A673 (cell line): ENCODE measurements around the gene DLG2. TPM values are rescaled to one million over a fixed set of nuclear protein-coding genes. Genes with fewer than 3 reads are reported as not detected.
"Not testable (repeated sequence)": the region's sequence is repeated elsewhere in the genome, so short reads cannot be mapped to it uniquely, and the experiment has no call there.

Source experiments
- BruUV-seq: library from RNA; stranded (reverse); fragments of 400-500 nt; replicated peaks from 2 replicates; lab custom pipeline; 2021; lab: Mats Ljungman, UMichigan
- CTCF ChIA-PET: fragments of 300-600 bp; sonication (Branson Sonifier 250); formaldehyde crosslinking; loops from one replicate; lab custom pipeline; 2022; ENCODE audit warnings: antibody characterized with exemption; lab: Charles Lee
- POLR2A ChIA-PET: fragments of 300-600 bp; sonication (Branson Sonifier 250); formaldehyde crosslinking; loops from one replicate; lab custom pipeline; 2022; ENCODE audit warnings: antibody characterized with exemption; ENCODE audit not compliant: low non-redundant PET; lab: Charles Lee
- DNase-seq: peaks from one replicate; pipeline ENCODE4 v3.0.0-alpha.2; 2015; ENCODE audit warnings: low spot score
- H3K27ac ChIP-seq: fragments of 200-600 bp; sonication (generic); 2 replicates; pipeline ENCODE4 v1.5.1; 2016; ENCODE audit warnings: mixed run types, low read depth, mild to moderate bottlenecking, mixed read lengths, antibody characterized with exemption, low read length; ENCODE audit not compliant: poor library complexity, severe bottlenecking
- H3K27me3 ChIP-seq: fragments of 200-600 bp; sonication (generic); replicated peaks from 2 replicates; pipeline ENCODE4 v1.6.1; 2017; ENCODE audit warnings: mixed run types, low read depth, mild to moderate bottlenecking, mixed read lengths, antibody characterized with exemption, low read length; ENCODE audit not compliant: insufficient read depth, poor library complexity
- H3K36me3 ChIP-seq: fragments of 200-600 bp; sonication (generic); 2 replicates; pipeline ENCODE4 v1.6.1; 2016; ENCODE audit warnings: mixed run types, mild to moderate bottlenecking, mixed read lengths, antibody characterized with exemption, low read length; ENCODE audit not compliant: insufficient read depth, poor library complexity, severe bottlenecking
- H3K4me1 ChIP-seq: fragments of 200-600 bp; sonication (generic); 2 replicates; pipeline ENCODE4 v1.6.1; 2017; ENCODE audit warnings: mixed run types, mild to moderate bottlenecking, mixed read lengths, antibody characterized with exemption, low read length; ENCODE audit not compliant: insufficient read depth, poor library complexity, severe bottlenecking
- H3K4me3 ChIP-seq: fragments of 200-600 bp; sonication (generic); 2 replicates; pipeline ENCODE4 v1.5.1; 2016; ENCODE audit warnings: low read depth, mixed run types, mild to moderate bottlenecking, mixed read lengths, low read length; ENCODE audit not compliant: poor library complexity, severe bottlenecking
- H3K9me3 ChIP-seq: fragments of 200-600 bp; sonication (generic); 2 replicates; pipeline ENCODE4 v1.6.1; 2016; ENCODE audit warnings: mixed run types, low read depth, mild to moderate bottlenecking, mixed read lengths, antibody characterized with exemption, low read length; ENCODE audit not compliant: poor library complexity, severe bottlenecking
- CTCF ChIP-seq: fragments of 300-800, 200-600 bp; sonication (generic); conservative IDR thresholded peaks from 2 replicates; pipeline ENCODE4 v1.5.1; 2017; ENCODE audit warnings: low read depth, mild to moderate bottlenecking, antibody characterized with exemption, low read length, moderate library complexity, mixed read lengths
- EZH2 ChIP-seq: fragments of 200-600 bp; sonication (generic); IDR thresholded peaks from 2 replicates; pipeline ENCODE4 v1.6.1; 2017; ENCODE audit warnings: borderline replicate concordance, low read depth, mild to moderate bottlenecking, mixed read lengths, antibody characterized with exemption, low read length; ENCODE audit not compliant: poor library complexity, severe bottlenecking
- intact Hi-C: fragments of 100-400 bp; cut with micrococcal nuclease; formaldehyde crosslinking; loops from one replicate; pipeline ENCODE4 v1.10.0; 2022; ENCODE audit not compliant: unreplicated experiment
- total RNA-seq: library from RNA; stranded (reverse); gene quantifications from 2 replicates; pipeline ENCODE4 v1.2.3, GENCODE V29; 2021

DLG2 gene
- total RNA-seq, 1 experiment from 2014 or later, result 277 TPM

- ChIA-PET CTCF (no interaction called here), POLR2A (no interaction called here)
- no peaks in the 10 kb centered on the region for H3K4me1 ChIP-seq
- no peak for TF ChIP-seq EZH2
- no peak for TF ChIP-seq CTCF
- DNase-seq, result no peak
- intact Hi-C loops, result no loop called here
- H3K27me3 ChIP-seq, result no peaks in the 10 kb centered on the region
- no peaks in the 10 kb centered on the region for H3K36me3 ChIP-seq
- BruUV-seq, result no TSS peak
- no peak overlapping the region for H3K4me3 ChIP-seq
- H3K27ac ChIP-seq, result no peak overlapping the region
- no peaks in the 10 kb centered on the region for H3K9me3 ChIP-seq
Observed at GRCh38 chr11:83436855-83437254, 2190.3 kb downstream of the DLG2 start.

GRCh38 chr11:83434812-83435211 lies 2192.3 kb downstream of the DLG2 start:
- H3K27ac ChIP-seq, H3K27me3 ChIP-seq, BruUV-seq, H3K9me3 ChIP-seq, H3K4me1 ChIP-seq, H3K4me3 ChIP-seq, intact Hi-C loops, CTCF ChIA-PET, POLR2A ChIA-PET, H3K36me3 ChIP-seq, DNase-seq: not testable (repeated sequence)

- POLR2A ChIA-PET, result no interaction called here
- no peak for DNase-seq
- no peak for TF ChIP-seq EZH2
- TF ChIP-seq CTCF, result no peak
- intact Hi-C loops, result no loop called here
- peaks cover 21% of the 10 kb centered on the region for H3K4me1 ChIP-seq
- no peak overlapping the region for H3K4me3 ChIP-seq
- CTCF ChIA-PET, result no interaction called here
- H3K36me3 ChIP-seq, result no peaks in the 10 kb centered on the region
- H3K27me3 ChIP-seq, result no peaks in the 10 kb centered on the region
- no peak overlapping the region for H3K27ac ChIP-seq
- no TSS peak for BruUV-seq
- H3K9me3 ChIP-seq, result no peaks in the 10 kb centered on the region
Observed at GRCh38 chr11:83427943-83428342, 2199.2 kb downstream of the DLG2 start.

GRCh38 chr11:83427501-83427900 lies 2199.6 kb downstream of the DLG2 start:
- no TSS peak for BruUV-seq
- Histone ChIP-seq H3K27ac (no peak overlapping the region), H3K4me3 (no peak overlapping the region), H3K9me3 (no peaks in the 10 kb centered on the region), H3K4me1 (peaks cover 21% of the 10 kb centered on the region), H3K36me3 (no peaks in the 10 kb centered on the region), H3K27me3 (no peaks in the 10 kb centered on the region)
- CTCF ChIA-PET, result no interaction called here
- intact Hi-C loops, result no loop called here
- POLR2A ChIA-PET, result no interaction called here
- no peak for DNase-seq
- TF ChIP-seq CTCF, result no peak
- no peak for TF ChIP-seq EZH2
